SJCRH30 (cell line): ENCODE results near the gene CLCA1. TPM values are rescaled to one million over a fixed set of nuclear protein-coding genes. Genes with fewer than 3 reads are reported as not detected.
"Not testable (repeated sequence)": the region's sequence is repeated elsewhere in the genome, so short reads cannot be mapped to it uniquely, and the experiment has no call there.

Experiments
- DNase-seq, 2 experiments: peaks; one replicate each; pipeline ENCODE4 v3.0.0-alpha.2; 2015 to 2020
- H3K27ac ChIP-seq: fragments of 250-450 bp; sonication (Bioruptor Pico); 2 replicates; pipeline ENCODE4 v1.5.1; 2020; ENCODE audit warnings: mild to moderate bottlenecking, moderate library complexity
- H3K27me3 ChIP-seq: fragments of 250-450 bp; sonication (Bioruptor Pico); 2 replicates; pipeline ENCODE4 v1.5.1; 2020; ENCODE audit warnings: mild to moderate bottlenecking, moderate library complexity
- H3K36me3 ChIP-seq: fragments of 250-450 bp; sonication (Bioruptor Pico); 2 replicates; pipeline ENCODE4 v1.5.1; 2020; ENCODE audit warnings: mild to moderate bottlenecking, moderate library complexity
- H3K4me1 ChIP-seq: fragments of 250-450 bp; sonication (Bioruptor Pico); 2 replicates; pipeline ENCODE4 v1.5.1; 2020; ENCODE audit warnings: mild to moderate bottlenecking, moderate library complexity
- H3K4me3 ChIP-seq: fragments of 250-450 bp; sonication (Bioruptor Pico); 2 replicates; pipeline ENCODE4 v1.5.1; 2020; ENCODE audit warnings: mild to moderate bottlenecking, moderate library complexity
- H3K9me3 ChIP-seq: fragments of 250-450 bp; sonication (Bioruptor Pico); replicated peaks from 2 replicates; pipeline ENCODE4 v1.5.1; 2020; ENCODE audit warnings: mild to moderate bottlenecking, moderate library complexity
- total RNA-seq: library from RNA; depleted of rRNA; stranded (reverse); fragments of >200 nt; shearing (Covaris generic); gene quantifications from 2 replicates; pipeline ENCODE4 v1.2.3, GENCODE V29; 2014

The CLCA1 gene
- total RNA-seq, 1 experiment from 2014 or later: not detected

DNA sequence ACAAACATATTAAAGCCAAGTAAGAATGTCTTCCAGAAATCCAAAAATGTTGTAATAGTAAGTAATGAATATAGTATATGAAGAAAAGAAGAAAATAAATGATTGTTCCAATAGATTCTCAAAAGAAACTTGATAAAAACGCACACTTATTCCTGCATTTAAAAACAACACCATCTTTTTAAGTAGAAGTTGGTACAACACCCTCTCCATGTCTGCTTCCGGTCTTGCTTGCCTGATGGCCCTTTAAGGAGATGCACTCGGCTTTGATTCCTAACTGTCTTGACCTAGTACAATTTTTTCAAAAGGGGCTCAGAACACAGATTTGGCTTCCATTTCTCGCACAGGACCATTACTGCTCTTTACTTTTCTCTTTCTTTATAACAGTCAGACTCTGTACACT, 9.0 kb downstream of the CLCA1 start:
- H3K4me1 ChIP-seq: no peaks in the 10 kb centered on the region
- H3K27ac ChIP-seq: no peak overlapping the region
- no peaks in the 10 kb centered on the region for H3K9me3 ChIP-seq
- DNase-seq: no peak
- H3K27me3 ChIP-seq: no peaks in the 10 kb centered on the region
- H3K36me3 ChIP-seq: no peaks in the 10 kb centered on the region
- no peak overlapping the region for H3K4me3 ChIP-seq

DNA sequence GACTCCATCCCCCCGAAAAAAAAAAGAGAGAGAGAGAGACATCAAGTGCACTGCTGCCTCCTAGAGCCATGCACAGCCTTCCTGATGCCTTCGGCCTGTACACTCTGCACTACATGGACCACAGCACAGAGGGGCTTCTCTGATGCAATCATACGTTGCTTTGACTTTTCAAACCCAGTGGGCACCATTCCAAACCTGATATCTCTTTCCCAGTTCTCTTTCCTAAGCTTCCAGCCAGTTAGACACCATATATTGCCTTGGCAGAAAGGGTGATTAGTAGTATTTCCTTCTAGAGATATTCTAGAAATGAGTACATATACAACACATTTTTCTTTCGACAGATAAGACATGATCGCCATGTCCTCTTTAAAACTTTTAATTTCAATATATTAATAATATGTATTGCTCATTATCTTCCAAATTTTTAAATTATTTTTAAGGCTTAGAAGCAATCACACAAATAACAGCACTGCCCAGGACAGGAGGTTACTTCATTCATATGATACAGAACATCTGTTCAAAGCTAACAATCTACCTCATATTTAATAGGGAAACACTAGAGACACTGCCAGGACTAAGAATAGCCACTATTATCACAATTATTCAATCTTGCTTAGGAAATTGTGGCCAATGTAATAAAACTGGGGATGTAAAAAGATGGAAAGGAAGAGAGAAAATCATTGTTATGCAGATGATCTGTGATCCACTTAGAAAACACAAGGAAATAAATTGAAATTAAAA, 9.9 kb downstream of the CLCA1 start:
- Histone ChIP-seq H3K4me1 (no peaks in the 10 kb centered on the region), H3K4me3 (no peak overlapping the region), H3K9me3 (no peaks in the 10 kb centered on the region), H3K36me3 (no peaks in the 10 kb centered on the region), H3K27ac (no peak overlapping the region), H3K27me3 (no peaks in the 10 kb centered on the region)
- DNase-seq: no peak

DNA sequence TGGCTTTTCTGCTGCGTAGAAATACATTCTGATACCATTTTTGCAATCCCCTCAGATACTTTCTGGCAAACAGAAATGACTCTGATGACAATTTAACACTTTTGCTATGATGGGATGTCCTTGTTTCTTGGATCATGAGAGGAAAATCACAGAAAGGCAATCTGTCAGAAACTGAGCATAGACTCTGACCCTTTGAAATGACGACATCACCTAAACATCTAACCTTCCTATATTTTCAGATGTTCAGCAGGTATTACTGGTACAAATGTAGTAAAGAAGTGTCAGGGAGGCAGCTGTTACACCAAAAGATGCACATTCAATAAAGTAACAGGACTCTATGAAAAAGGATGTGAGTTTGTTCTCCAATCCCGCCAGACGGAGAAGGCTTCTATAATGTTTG, 13.2 kb downstream of the CLCA1 start:
- H3K9me3 ChIP-seq: no peaks in the 10 kb centered on the region
- H3K27ac ChIP-seq: no peak overlapping the region
- H3K4me3 ChIP-seq: no peak overlapping the region

DNA sequence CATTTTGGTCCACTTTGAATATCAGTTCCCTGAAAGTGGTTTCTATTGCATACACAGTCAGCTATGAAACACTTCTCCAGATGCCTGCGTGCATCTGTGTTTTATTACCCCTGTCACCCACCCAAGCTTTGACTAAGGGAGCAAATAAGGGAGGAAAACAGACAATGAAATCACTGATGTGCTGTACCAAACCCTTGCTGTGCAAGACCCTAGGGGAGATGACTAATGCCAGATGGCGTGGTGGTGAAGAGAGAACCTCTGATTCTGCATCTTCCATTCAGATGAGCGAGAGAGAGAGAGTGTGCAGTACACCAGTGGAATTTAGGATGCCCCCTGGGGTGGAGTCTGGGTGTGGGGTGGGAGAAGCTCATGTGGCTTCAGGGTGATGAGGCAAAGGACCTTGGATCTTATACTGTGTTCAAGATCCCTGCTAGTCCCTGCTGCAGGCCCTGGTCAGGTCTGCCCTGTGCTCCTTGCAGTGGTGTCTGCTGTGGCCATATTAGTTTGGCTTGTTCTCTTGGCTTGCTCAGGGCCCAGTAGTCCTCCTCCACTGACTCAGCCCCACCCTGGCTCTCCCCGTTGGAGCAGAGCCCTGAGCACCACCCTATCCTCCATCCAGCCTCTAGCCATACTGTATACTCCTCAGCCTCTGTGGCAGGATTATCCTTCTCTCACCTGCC, 18.5 kb downstream of the CLCA1 start:
- no peak for DNase-seq
- Histone ChIP-seq H3K9me3 (no peaks in the 10 kb centered on the region), H3K27ac (no peak overlapping the region), H3K4me1 (no peaks in the 10 kb centered on the region), H3K36me3 (no peaks in the 10 kb centered on the region), H3K4me3 (no peak overlapping the region), H3K27me3 (no peaks in the 10 kb centered on the region)

More for the DNA sequence above, 13.2 kb downstream of the CLCA1 start:
- H3K4me1 ChIP-seq: no peaks in the 10 kb centered on the region
- no peaks in the 10 kb centered on the region for H3K36me3 ChIP-seq
- no peaks in the 10 kb centered on the region for H3K27me3 ChIP-seq
- DNase-seq: no peak

DNA sequence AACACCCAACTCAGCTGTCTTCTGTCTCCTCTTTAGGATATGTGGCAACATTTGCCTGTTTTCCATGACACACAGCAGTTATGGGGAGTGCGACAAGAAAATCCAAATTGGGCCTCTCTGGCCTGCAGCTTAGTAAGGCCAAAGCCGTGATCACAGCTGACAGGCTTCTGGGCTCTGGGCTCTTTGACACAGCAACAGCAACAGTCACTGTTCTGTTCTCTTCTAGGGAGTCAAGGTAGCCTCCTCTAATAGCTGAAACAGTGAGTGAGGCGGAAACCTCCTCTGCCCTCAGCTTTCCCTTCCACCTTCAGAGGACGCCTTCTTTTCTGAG, 19.0 kb downstream of the CLCA1 start:
- Histone ChIP-seq H3K27ac (no peak overlapping the region), H3K9me3 (no peaks in the 10 kb centered on the region), H3K27me3 (no peaks in the 10 kb centered on the region), H3K4me3 (no peak overlapping the region), H3K36me3 (no peaks in the 10 kb centered on the region), H3K4me1 (no peaks in the 10 kb centered on the region)
- DNase-seq: no peak

DNA sequence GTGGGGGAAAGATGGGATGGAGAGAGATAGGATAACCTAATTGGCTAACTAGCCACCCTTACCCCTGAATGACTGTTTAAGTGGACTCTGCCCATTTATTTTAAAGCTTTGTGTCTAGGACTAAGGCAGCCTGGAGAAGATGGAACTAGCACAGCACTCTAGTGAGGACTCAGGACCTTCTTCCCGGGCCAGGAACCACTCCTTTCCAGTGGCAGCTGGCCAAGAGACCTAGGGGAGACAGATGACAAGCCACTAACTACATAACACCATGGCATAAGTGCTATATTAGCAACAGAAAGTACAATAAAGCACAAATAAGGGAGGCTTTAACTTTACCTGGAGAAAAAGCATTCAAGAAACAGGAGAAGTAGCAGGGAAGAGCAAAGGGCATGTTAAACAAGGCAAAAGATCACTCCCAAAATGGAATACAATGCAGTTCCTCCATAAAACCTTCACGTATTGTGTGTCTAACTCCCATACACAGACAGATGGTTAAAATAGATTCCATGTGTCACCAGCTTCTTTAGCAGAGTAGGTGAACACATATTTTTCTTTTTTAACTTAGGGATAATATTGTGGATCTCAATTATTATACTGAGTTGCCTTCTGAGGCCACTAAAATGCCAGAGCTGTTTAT, 20.6 kb downstream of the CLCA1 start:
- no peak for DNase-seq
- Histone ChIP-seq H3K9me3 (no peaks in the 10 kb centered on the region), H3K27ac (no peak overlapping the region), H3K4me3 (no peak overlapping the region), H3K27me3 (no peaks in the 10 kb centered on the region), H3K36me3 (no peaks in the 10 kb centered on the region), H3K4me1 (no peaks in the 10 kb centered on the region)

DNA sequence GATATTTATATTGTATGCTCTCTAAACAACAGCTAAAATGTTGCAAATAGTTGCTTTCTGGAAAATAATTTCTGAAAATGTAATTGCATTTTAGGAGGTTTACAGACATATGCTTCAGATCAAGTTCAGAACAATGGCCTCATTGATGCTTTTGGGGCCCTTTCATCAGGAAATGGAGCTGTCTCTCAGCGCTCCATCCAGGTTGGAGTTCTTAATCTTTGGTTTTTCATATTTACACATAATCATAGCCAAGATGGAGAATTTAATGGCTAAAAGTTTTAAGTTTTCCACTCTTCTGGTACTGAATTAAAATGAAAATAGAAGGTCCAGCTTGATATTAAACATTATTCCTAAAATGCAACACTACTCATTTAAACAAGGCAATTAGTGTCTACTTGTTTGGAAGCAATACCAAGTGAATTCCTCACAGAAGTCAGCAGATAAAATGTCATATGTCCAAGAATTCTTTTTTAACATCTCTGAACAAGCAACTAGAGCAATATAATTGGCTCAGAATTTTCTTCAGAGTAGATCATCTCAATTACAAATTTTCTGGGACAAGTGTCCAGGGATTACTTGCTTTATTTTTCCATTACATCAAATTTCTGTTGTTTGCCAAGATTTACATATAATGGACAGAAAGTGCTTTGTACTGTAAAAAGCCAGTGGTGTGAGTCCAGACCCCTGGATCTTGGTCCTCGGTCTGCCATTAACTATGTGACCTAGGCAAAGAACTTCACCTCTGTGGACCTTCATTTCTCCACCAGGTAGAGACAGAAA, 22.6 kb downstream of the CLCA1 start:
- H3K36me3 ChIP-seq: no peaks in the 10 kb centered on the region
- no peaks in the 10 kb centered on the region for H3K4me1 ChIP-seq
- no peaks in the 10 kb centered on the region for H3K27me3 ChIP-seq
- H3K27ac ChIP-seq: no peak overlapping the region
- no peak overlapping the region for H3K4me3 ChIP-seq
- H3K9me3 ChIP-seq: no peaks in the 10 kb centered on the region
- DNase-seq: no peak

DNA sequence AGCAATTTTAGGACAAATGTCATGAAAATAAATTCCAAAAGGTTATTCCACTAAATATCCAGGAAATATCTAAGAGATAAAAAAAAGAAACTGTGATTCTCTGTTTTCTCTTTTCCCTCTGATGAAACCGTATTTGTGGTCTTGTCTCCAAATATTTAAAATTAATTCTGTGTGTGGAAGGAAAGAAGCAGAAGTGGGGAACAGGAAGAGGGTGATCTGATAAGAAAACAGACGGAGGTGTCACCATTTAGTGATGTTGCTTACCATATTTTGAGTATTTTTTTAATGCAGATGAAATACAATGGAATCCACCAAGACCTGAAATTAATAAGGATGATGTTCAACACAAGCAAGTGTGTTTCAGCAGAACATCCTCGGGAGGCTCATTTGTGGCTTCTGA, 29.6 kb downstream of the CLCA1 start:
- Histone ChIP-seq H3K27me3 (no peaks in the 10 kb centered on the region), H3K36me3 (no peaks in the 10 kb centered on the region), H3K9me3 (no peaks in the 10 kb centered on the region), H3K4me1 (no peaks in the 10 kb centered on the region), H3K27ac (no peak overlapping the region), H3K4me3 (no peak overlapping the region)
- DNase-seq: no peak

DNA sequence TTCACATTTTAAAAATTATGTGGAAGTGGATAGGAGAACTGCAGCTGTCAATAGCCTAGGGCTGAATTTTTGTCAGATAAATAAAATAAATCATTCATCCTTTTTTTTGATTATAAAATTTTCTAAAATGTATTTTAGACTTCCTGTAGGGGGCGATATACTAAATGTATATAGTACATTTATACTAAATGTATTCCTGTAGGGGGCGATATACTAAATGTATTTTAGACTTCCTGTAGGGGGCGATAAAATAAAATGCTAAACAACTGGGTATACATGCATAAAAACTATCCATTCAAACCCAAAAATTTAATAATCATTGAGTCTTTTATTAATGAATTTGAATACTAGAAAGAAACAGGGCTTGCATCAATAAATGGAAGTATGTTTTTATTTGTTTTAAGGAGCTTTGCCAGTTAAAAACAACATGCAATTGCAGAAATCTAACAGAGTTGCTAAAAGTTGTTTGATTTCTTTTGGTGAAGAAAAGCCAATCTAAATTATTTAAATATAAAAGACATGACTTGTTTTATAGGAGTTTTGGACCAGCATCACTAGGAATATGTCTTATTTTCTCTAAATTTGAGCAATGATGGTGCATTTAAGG, 31.4 kb downstream of the CLCA1 start:
- no peaks in the 10 kb centered on the region for H3K27me3 ChIP-seq
- peak in 1 of 2 experiments; percentile 49 for DNase-seq
- H3K36me3 ChIP-seq: no peaks in the 10 kb centered on the region
- H3K27ac ChIP-seq: no peak overlapping the region
- H3K4me3 ChIP-seq: no peak overlapping the region
- no peaks in the 10 kb centered on the region for H3K4me1 ChIP-seq
- no peaks in the 10 kb centered on the region for H3K9me3 ChIP-seq

DNA sequence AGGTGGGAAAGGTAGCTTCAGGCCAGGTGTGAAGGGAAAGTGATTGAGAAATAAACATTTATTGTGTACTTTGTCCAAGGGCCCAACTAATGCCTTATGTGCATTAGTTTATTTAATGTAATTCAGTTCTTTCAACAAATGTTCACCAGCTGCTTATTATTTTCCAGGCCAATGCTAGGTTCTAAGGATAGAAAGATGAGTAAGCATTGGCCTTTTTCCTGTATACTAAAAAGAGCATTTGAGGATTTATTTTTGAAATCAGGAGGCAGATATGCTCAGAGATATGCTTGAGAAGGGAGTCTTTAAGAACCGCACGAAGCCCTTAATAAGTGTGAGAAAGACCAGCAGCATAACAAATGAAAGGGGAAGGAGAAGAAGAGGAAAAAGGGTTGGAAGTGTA, 32.0 kb downstream of the CLCA1 start:
- DNase-seq: no peak
- Histone ChIP-seq H3K4me3 (no peak overlapping the region), H3K27ac (no peak overlapping the region), H3K9me3 (no peaks in the 10 kb centered on the region), H3K27me3 (no peaks in the 10 kb centered on the region), H3K4me1 (no peaks in the 10 kb centered on the region), H3K36me3 (no peaks in the 10 kb centered on the region)

DNA sequence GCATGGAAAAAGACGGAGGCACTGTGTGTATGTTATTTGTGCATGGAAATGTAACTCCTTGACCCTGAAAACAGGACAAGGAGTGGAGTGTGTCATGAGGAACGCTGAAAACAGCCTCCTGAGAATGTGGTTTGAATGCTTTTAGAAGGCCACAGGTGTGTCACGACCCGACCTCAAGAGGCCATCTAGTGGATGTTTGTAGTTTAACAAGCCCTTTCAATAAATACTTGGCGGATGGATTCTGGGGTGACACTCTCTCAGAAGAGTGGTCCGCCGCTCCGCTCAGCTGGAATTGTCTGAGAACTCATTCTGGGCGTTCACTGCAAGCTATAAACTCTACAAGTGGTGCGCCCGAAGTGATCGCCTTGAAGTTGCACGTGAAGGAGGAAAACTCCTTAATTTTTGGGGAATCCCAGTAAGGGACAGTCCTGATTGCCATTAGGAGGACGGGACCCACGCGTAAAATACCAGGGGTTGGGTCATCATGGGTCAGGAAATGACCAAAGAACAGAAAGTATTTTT, 33.5 kb downstream of the CLCA1 start:
- not testable (repeated sequence) for H3K27ac ChIP-seq, H3K9me3 ChIP-seq, H3K4me1 ChIP-seq, H3K4me3 ChIP-seq, H3K36me3 ChIP-seq, H3K27me3 ChIP-seq
- DNase-seq: peak in 1 of 2 experiments; percentile 22

DNA sequence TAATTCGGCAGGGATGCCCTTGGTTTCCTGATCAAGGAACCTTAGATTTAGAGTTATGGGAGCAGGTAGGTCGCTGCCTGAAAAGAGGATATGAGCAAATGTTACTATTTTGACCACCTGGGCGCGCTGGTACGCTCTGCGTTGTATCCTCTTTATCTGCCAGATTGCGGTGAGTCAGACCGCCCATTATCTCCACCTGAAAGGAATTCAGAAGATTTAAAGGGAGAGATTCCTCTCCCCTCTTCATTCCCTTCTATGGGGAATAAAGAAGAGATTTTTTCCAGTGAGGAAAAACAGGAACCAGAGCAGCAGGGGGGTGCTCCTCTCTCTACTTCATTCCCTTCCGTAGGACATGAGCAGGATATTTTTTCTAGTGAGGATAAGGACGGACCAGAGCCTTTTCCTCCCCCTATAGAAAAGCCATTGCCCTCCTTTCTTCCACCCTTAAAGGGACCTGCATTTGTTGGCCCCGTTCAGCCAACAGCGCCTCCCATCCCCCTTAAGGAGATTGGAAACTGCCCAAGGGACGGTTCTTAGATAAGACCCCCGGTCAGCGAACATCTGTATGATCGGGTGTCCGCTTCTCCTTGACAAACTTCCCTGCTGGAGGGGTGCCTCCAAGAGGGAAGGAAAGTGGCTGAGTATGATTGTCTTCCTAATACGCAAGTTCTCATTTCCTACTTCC, 34.1 kb downstream of the CLCA1 start:
- no peak for DNase-seq
- H3K9me3 ChIP-seq: no peaks in the 10 kb centered on the region
- H3K27ac ChIP-seq: no peak overlapping the region
- 0 out of 2 replicates have a peak, but pooled peaks cover 2% of the 10 kb centered on the region for H3K27me3 ChIP-seq
- no peaks in the 10 kb centered on the region for H3K4me1 ChIP-seq
- H3K36me3 ChIP-seq: no peaks in the 10 kb centered on the region
- H3K4me3 ChIP-seq: no peak overlapping the region

DNA sequence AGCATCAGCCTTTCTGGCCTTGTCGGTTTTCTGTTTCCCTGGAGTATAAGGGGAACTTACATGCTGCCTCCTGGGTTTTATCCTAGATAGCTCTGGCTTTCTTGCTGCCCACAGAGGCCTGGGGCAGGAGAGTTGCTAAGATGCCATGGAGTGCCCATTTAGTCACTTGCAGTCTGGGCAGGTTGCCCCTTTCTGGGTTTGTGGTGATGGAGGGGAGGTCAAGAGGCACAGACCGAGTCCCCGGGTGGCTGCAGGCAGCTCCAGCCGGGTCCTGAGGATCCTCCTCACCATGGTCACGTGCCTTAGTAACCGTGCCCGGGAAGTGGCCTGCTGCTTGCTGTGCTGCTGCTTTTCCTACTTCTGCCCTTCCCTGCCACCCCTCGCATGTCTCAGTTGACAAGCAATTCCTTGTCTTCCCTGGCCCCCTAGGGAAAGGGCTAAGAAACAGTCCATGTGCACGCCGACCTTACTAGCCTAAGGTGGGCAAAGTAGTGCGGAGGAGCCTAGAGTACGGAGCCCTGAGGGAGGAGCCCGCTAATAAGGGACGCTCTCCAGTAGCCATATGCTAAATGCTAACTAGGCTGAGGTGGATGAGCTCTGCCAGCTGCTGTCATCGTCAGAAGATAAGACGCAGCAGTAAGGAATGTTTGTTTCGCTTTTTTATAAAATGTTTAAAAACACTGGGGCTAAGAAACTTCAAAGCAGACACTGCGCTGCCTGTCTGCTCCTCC, 34.8 kb downstream of the CLCA1 start:
- H3K4me1 ChIP-seq: no peaks in the 10 kb centered on the region
- no peaks in the 10 kb centered on the region for H3K36me3 ChIP-seq
- no peak overlapping the region for H3K27ac ChIP-seq
- H3K4me3 ChIP-seq: 0 out of 2 replicates have a peak overlapping the region, but pooled peaks have one; percentile 22
- H3K27me3 ChIP-seq: 0 out of 2 replicates have a peak, but pooled peaks cover 4% of the 10 kb centered on the region
- H3K9me3 ChIP-seq: no peaks in the 10 kb centered on the region
- no peak for DNase-seq
